Measurements from ENCODE around the gene GTF3C5. TPM values are rescaled to one million over a fixed set of nuclear protein-coding genes. Genes with fewer than 3 reads are reported as not detected.

Gene GTF3C5
- total RNA-seq, 2 donors from 2014 or later = 89.7 to 94.6 TPM

- no peak for TF ChIP-seq CTCF (conservative IDR thresholded peaks at IDR 0.05)
- Mint-ChIP-seq H3K27ac (no peak overlapping the region), H3K9me3 (no peaks in the 10 kb centered on the region), H3K36me3 (ENCODE audit: low read depth) (peaks cover 3% of the 10 kb centered on the region), H3K4me3 (no peak overlapping the region), H3K4me1 (peaks cover 12% of the 10 kb centered on the region), H3K27me3 (ENCODE audit: insufficient read depth) (no peaks in the 10 kb centered on the region)
- Histone ChIP-seq H3K9ac (ENCODE audit: extremely low read depth, low read length, poor library complexity, severe bottlenecking) (no peak overlapping the region), H3K27ac (ENCODE audit: low read depth, low read length) (no peak overlapping the region), H3K4me1 (ENCODE audit: control insufficient read depth, insufficient read depth, low read length) (peaks cover 7% of the 10 kb centered on the region), H3K36me3 (ENCODE audit: control insufficient read depth, insufficient read depth, low read length) (peaks cover 3% of the 10 kb centered on the region), H3K27me3 (ENCODE audit: control insufficient read depth, insufficient read depth, low read length, poor library complexity, severe bottlenecking) (no peaks in the 10 kb centered on the region), H3K4me3 (ENCODE audit: low read length) (no peak overlapping the region), H3K9me3 (ENCODE audit: control insufficient read depth, low read length) (no peaks in the 10 kb centered on the region)
- 90 to 95% methylated on average over 16 to 30 of the region's 30 CpGs for WGBS, 2 experiments (ENCODE audit: insufficient coverage in 1 of 2, insufficient read length in 1 of 2)
- DNase-seq = no peak
Observed at GRCh38 chr9:133064241-133065069, 33.7 kb downstream of the GTF3C5 start.

GRCh38 chr9:133065070-133065388 is 34.2 kb downstream of the GTF3C5 start:
- H3K36me3 Mint-ChIP-seq (ENCODE audit: low read depth) = peaks cover 3% of the 10 kb centered on the region
- Histone ChIP-seq H3K27me3 (ENCODE audit: control insufficient read depth, insufficient read depth, low read length, poor library complexity, severe bottlenecking) (no peaks in the 10 kb centered on the region), H3K4me1 (ENCODE audit: control insufficient read depth, insufficient read depth, low read length) (peaks cover 7% of the 10 kb centered on the region), H3K27ac (ENCODE audit: low read depth, low read length) (no peak overlapping the region), H3K4me3 (ENCODE audit: low read length) (no peak overlapping the region), H3K36me3 (ENCODE audit: control insufficient read depth, insufficient read depth, low read length) (peaks cover 3% of the 10 kb centered on the region), H3K9ac (ENCODE audit: extremely low read depth, low read length, poor library complexity, severe bottlenecking) (no peak overlapping the region), H3K9me3 (ENCODE audit: control insufficient read depth, low read length) (no peaks in the 10 kb centered on the region)
- no peaks in the 10 kb centered on the region for H3K27me3 Mint-ChIP-seq (ENCODE audit: insufficient read depth)
- H3K27ac Mint-ChIP-seq = no peak overlapping the region
- H3K4me1 Mint-ChIP-seq = peaks cover 8% of the 10 kb centered on the region
- H3K9me3 Mint-ChIP-seq = no peaks in the 10 kb centered on the region
- TF ChIP-seq CTCF (conservative IDR thresholded peaks at IDR 0.05) = no peak
- DNase-seq = no peak
- H3K4me3 Mint-ChIP-seq = no peak overlapping the region
- WGBS, 2 experiments (ENCODE audit: insufficient coverage in 1 of 2, insufficient read length in 1 of 2) = 96 to 97% methylated on average over 8 to 17 of the region's 17 CpGs

GRCh38 chr9:133066181-133066983 is 35.6 kb downstream of the GTF3C5 start:
- Mint-ChIP-seq H3K27me3 (ENCODE audit: insufficient read depth) (no peaks in the 10 kb centered on the region), H3K9me3 (no peaks in the 10 kb centered on the region), H3K27ac (no peak overlapping the region), H3K4me1 (peaks cover 2% of the 10 kb centered on the region), H3K36me3 (ENCODE audit: low read depth) (peaks cover 8% of the 10 kb centered on the region), H3K4me3 (no peak overlapping the region)
- H3K27ac ChIP-seq (ENCODE audit: low read depth, low read length) = no peak overlapping the region
- peaks cover 2% of the 10 kb centered on the region for H3K4me1 ChIP-seq (ENCODE audit: control insufficient read depth, insufficient read depth, low read length)
- no peaks in the 10 kb centered on the region for H3K9me3 ChIP-seq (ENCODE audit: control insufficient read depth, low read length)
- 93 to 96% methylated on average over 5 to 25 of the region's 25 CpGs for WGBS, 2 experiments (ENCODE audit: insufficient coverage in 1 of 2, insufficient read length in 1 of 2)
- H3K9ac ChIP-seq (ENCODE audit: extremely low read depth, low read length, poor library complexity, severe bottlenecking) = no peak overlapping the region
- H3K36me3 ChIP-seq (ENCODE audit: control insufficient read depth, insufficient read depth, low read length) = peaks cover 3% of the 10 kb centered on the region
- TF ChIP-seq CTCF (conservative IDR thresholded peaks at IDR 0.05) = no peak
- DNase-seq = no peak
- H3K4me3 ChIP-seq (ENCODE audit: low read length) = no peak overlapping the region
- no peaks in the 10 kb centered on the region for H3K27me3 ChIP-seq (ENCODE audit: control insufficient read depth, insufficient read depth, low read length, poor library complexity, severe bottlenecking)

Measured in endodermal cell (in vitro differentiated cells).